Measurements from ENCODE around the gene PLCL2. TPM values are rescaled to one million over a fixed set of nuclear protein-coding genes. Genes with fewer than 3 reads are reported as not detected.

PLCL2 gene
- total RNA-seq, 1 experiment from 2014 or later: 0.07 TPM

- no peak overlapping the region for H3K27ac Mint-ChIP-seq (ENCODE audit: unreplicated experiment)
- no peaks in the 10 kb centered on the region for H3K36me3 Mint-ChIP-seq (ENCODE audit: insufficient read depth, unreplicated experiment)
- no peak overlapping the region for H3K4me3 Mint-ChIP-seq (ENCODE audit: unreplicated experiment)
- peaks cover 24% of the 10 kb centered on the region for H3K27me3 Mint-ChIP-seq (ENCODE audit: insufficient read depth, unreplicated experiment)
- TF ChIP-seq CTCF (IDR thresholded peaks at IDR 0.05; ENCODE audit: insufficient read depth in 1 of 2, low read depth in 1 of 2, low read length in 1 of 2, severe bottlenecking in 1 of 2, unreplicated experiment in 1 of 2): no peak
- Histone ChIP-seq H3K4me1 (no peaks in the 10 kb centered on the region), H3K4me3 (ENCODE audit: low read depth, low read length) (no peak overlapping the region), H3K27me3 (replicated peaks; ENCODE audit: control insufficient read depth, insufficient read depth, low read length) (no peaks in the 10 kb centered on the region), H3K36me3 (ENCODE audit: control insufficient read depth, insufficient read depth, low read length) (no peaks in the 10 kb centered on the region), H3K9me3 (no peaks in the 10 kb centered on the region)
- ChIA-PET POLR2A (no interaction called here), CTCF (no interaction called here)
- intact Hi-C loops (cut with micrococcal nuclease; ENCODE audit: unreplicated experiment): no loop called here
- BruUV-seq (replicated peaks): no TSS peak
- no peaks in the 10 kb centered on the region for H3K4me1 Mint-ChIP-seq (ENCODE audit: low read depth, unreplicated experiment)
- no peak for DNase-seq
- no peaks in the 10 kb centered on the region for H3K9me3 Mint-ChIP-seq (ENCODE audit: unreplicated experiment)
Observed at GRCh38 chr3:17045705-17046104, 160.9 kb downstream of the PLCL2 start.

GRCh38 chr3:17046623-17047022, 161.9 kb downstream of the PLCL2 start:
- TF ChIP-seq CTCF (IDR thresholded peaks at IDR 0.05; ENCODE audit: insufficient read depth in 1 of 2, low read depth in 1 of 2, low read length in 1 of 2, severe bottlenecking in 1 of 2, unreplicated experiment in 1 of 2): no peak
- H3K4me1 Mint-ChIP-seq (ENCODE audit: low read depth, unreplicated experiment): no peaks in the 10 kb centered on the region
- intact Hi-C loops (cut with micrococcal nuclease; ENCODE audit: unreplicated experiment): no loop called here
- H3K4me1 ChIP-seq: no peaks in the 10 kb centered on the region
- H3K36me3 ChIP-seq (ENCODE audit: control insufficient read depth, insufficient read depth, low read length): no peaks in the 10 kb centered on the region
- no peak overlapping the region for H3K27ac Mint-ChIP-seq (ENCODE audit: unreplicated experiment)
- H3K36me3 Mint-ChIP-seq (ENCODE audit: insufficient read depth, unreplicated experiment): no peaks in the 10 kb centered on the region
- H3K9me3 Mint-ChIP-seq (ENCODE audit: unreplicated experiment): no peaks in the 10 kb centered on the region
- H3K4me3 Mint-ChIP-seq (ENCODE audit: unreplicated experiment): no peak overlapping the region
- H3K4me3 ChIP-seq (ENCODE audit: low read depth, low read length): no peak overlapping the region
- CTCF ChIA-PET: no interaction called here
- no peak for DNase-seq
- H3K27me3 ChIP-seq (replicated peaks; ENCODE audit: control insufficient read depth, insufficient read depth, low read length): no peaks in the 10 kb centered on the region
- H3K9me3 ChIP-seq: no peaks in the 10 kb centered on the region
- BruUV-seq (replicated peaks): no TSS peak
- POLR2A ChIA-PET: no interaction called here
- H3K27me3 Mint-ChIP-seq (ENCODE audit: insufficient read depth, unreplicated experiment): peaks cover 27% of the 10 kb centered on the region

- Mint-ChIP-seq H3K27me3 (ENCODE audit: insufficient read depth, unreplicated experiment) (peaks cover 32% of the 10 kb centered on the region), H3K36me3 (ENCODE audit: insufficient read depth, unreplicated experiment) (no peaks in the 10 kb centered on the region), H3K9me3 (ENCODE audit: unreplicated experiment) (no peaks in the 10 kb centered on the region), H3K4me1 (ENCODE audit: low read depth, unreplicated experiment) (no peaks in the 10 kb centered on the region), H3K27ac (ENCODE audit: unreplicated experiment) (no peak overlapping the region), H3K4me3 (ENCODE audit: unreplicated experiment) (no peak overlapping the region)
- Histone ChIP-seq H3K4me3 (ENCODE audit: low read depth, low read length) (no peak overlapping the region), H3K36me3 (ENCODE audit: control insufficient read depth, insufficient read depth, low read length) (no peaks in the 10 kb centered on the region), H3K27me3 (replicated peaks; ENCODE audit: control insufficient read depth, insufficient read depth, low read length) (no peaks in the 10 kb centered on the region), H3K4me1 (no peaks in the 10 kb centered on the region), H3K9me3 (no peaks in the 10 kb centered on the region)
- TF ChIP-seq CTCF (IDR thresholded peaks at IDR 0.05; ENCODE audit: insufficient read depth in 1 of 2, low read depth in 1 of 2, low read length in 1 of 2, severe bottlenecking in 1 of 2, unreplicated experiment in 1 of 2): no peak
- ChIA-PET CTCF (no interaction called here), POLR2A (no interaction called here)
- no TSS peak for BruUV-seq (replicated peaks)
- no peak for DNase-seq
- intact Hi-C loops (cut with micrococcal nuclease; ENCODE audit: unreplicated experiment): no loop called here
Observed at GRCh38 chr3:17047162-17047561, 162.4 kb downstream of the PLCL2 start.
